Stimulated activated CD8-positive, alpha-beta memory T cell treated with anti-CD3 and anti-CD28 coated beads, Interleukin-2, amount 100 ng/mL, for 48 hours (primary cell): ENCODE data around the gene GBX2.

Experiments
- DNase-seq, 2 donors: peaks; one replicate each; pipeline ENCODE4 v3.0.0-alpha.2; 2020; ENCODE audit warnings: low read depth in 2 of 2

GBX2 gene

DNA sequence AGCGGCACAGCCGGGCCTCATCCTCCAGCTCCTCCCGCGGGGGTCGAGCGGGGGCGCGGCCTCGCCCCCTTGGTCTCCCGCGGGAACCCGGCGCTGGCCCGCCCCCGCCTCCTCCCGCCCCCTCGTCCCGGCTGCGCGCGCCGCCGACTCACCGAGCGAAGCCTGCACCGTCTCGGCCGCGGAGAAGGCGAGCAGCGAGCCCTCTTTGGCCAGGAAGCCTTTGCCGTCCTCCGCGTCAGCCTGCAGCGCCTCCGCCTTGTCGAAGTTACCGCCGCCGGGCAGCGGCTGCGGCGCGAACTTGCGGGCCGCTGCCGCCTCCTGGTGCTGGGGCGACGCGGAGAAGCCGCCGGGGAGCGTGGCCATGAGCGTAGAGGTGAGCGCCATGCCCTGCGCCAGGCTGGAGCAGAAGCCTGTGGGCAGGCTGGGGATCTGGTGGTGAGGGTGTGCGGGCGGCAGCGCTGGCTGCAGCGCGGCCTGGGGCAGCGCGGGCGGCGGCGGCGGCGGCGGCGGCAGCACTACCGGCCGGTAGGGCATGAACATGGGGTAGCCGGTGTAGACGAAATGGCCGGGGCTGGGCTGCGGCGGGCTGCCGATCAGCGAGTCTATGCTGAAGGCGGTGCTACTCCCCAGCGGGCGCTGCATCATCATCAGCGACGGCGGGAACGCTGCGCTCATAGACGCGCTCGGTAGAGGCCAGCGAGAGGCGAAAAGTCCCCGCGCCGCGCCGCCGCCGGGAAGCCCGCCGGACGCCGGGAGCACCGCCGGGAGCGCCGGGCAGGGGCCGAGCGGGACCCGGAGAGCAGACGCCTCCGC is 683 bp downstream of the GBX2 start:
- no peak for DNase-seq

DNA sequence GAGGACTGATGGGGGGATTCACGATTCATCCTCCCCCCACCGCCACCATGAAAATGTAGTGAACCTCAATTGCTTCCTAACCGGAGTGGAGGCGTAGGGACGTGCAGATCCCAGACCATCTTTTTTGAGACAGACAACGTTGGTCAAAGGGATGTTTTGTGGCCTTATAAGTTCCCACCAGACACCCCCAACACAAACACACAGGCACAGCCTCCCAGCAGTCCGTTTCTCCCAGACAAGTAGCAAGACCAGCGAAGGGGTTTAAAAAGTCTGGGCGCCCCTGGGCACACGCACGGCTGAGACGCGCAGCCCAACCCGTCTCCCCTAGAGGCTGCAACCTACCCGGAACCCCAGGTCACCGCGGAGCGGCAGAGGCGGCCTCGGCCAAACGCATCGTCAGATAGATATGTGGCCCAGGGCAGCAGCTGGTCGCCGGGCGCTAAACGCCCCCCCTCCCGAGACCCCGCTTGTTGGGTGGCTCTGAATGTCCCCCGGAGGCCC is 1.3 kb downstream of the GBX2 start:
- no peak for DNase-seq

DNA sequence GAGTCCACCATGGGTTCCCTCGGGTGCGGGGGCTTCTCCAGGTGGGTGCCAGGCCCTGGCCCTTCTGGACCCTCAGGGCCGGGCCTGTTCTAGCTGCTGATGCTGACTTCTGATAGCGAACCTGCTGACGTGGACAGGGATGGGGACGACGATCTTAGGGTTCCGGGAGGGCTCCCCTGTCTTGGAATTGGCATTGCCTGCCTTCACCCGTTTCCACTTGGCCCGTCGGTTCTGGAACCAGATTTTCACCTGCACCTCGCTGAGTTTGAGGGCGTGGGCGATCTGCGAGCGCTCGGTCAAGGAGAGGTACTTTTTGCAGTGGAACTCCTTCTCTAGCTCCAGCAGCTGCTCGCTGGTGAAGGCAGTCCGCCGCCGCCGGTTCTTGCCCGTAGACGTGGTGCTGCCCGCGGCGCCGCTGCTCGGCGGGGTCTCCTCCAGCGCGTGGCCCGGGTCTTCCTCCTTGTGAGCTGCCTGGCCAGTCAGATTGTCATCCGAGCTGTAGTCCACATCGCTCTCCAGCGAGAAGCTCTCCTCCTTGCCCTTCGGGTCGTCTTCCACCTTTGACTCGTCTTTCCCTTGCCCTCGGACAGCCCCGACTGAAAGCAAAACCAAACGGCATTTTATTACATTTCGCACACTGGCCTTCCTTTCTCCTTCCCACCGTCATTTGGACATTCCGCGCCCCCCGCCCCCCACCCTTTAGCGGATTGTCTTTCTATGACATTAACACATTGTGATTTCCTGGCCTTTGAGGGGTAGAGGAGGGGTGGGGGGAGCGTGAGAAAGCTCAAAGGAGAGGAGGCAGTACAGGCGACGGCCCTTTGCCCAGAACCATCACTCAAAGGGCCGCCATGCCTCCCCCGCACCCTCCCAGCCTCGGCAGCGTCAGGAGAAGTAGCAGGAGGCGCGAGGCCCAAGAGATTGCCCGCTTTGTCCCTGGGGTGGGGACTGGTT is 2.1 kb downstream of the GBX2 start:
- DNase-seq = no peak

DNA sequence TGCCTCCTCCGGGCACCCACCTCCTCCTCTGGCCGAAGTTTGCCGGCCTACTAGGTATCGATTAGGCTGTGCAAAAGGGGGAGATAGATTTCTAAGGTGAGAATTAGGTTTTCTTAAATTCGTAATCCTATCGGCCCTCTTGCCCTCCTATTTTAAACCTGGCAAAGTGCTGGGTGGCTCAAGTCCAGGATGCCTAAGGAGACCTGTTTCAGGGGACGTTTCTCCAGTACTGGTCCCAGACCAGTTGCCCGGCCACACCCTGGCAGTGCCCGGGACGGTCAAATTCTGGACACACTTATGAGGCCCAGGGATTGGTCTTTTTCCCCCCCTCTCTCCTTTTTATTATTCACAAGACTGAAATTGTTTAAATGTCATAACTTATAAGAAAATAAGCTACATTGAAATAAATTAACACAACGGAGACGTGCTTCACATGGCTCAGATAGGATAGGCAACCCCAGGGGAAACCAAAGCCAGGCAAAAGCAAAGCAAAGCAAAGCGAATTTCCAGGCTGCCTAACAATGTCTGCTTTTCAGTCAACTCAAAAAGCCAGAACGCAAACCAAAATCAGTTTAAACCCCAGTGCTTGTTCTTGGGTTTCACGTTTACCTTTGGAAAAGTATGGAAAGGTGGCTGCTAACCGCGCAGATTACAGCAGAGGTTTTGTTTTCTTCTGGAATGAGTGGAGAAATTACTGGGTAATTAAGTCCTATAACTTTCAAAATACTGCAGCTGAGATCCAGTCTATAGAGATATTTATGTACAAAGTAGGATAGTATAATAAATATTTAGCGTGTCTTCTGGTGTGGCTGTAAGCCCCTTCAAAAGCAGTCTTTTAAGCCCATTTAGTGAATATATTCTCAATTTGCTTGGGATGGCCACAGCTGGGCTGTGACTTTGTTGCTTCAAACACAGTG is 3.0 kb downstream of the GBX2 start:
- no peak for DNase-seq

DNA sequence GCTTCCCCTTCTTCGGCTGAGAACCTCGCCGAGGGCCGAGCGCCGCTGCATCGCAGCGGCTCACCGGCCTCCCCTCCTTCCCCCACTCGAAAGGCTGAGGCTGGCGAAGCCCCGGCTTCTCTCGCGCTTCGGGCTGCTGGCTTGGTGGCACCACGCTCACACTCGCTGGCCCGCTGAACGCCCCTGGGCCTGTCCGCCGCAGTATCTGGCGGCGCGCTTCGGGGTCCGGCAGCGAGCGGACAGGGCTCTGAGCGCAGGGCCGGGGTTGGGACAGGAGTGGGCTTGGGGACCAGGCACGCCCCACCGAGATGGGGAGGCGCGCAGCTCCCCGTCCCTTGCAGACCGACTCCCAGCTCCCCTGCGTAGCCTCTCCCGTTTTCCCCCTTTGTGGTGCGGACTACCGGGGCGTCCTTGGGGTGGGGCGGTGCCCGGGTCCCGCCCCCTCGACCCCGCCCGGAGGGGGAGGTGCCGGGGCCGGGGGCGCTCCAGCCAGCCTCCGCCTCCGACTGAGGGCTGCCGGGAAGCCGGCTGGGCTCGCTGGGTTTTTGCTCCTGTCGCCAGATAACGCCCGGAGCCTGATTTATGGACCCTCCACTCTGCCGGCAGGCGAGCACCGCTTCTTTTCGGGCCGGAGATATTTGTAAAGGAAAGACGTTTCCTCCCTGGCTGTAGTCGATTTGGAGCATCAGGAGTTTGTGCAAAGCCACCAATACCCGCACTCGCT is 3.8 kb downstream of the GBX2 start:
- DNase-seq = no peak

DNA sequence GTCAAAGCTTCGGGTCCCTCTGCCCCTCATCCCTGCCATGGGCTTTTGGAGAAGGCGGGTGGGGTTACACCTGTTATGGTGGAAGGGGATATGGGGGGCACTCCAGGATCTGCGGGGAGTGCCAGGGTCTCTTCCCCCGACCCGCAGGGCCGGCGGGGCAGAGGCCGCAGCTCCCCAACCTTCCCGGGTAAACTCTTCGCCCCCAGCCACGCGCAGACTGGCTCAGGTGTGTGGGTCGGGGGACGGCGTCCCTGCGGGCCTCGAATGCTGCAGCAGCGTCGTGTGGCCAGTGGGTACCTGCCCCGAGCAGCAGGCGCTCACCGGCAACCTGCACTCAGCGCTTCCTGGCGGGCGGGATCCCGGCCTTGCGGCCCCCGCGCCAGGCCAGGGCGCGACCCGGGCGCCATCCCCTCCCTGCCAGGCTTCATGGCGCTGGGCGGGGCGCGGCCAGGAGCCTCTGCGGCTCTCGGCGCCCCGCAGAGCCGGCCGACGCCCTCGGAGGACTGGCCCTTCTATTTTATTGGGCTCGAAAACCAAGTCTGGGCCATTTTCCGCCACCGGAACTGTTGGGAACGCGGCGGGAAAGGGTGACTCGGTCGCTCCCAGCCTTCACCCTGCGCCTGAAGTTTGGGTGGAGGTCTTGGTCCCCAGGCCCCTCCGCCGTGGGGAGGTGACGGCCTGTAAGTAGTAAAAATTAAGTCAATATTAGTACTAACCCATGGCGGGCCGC is 4.5 kb downstream of the GBX2 start:
- no peak for DNase-seq

DNA sequence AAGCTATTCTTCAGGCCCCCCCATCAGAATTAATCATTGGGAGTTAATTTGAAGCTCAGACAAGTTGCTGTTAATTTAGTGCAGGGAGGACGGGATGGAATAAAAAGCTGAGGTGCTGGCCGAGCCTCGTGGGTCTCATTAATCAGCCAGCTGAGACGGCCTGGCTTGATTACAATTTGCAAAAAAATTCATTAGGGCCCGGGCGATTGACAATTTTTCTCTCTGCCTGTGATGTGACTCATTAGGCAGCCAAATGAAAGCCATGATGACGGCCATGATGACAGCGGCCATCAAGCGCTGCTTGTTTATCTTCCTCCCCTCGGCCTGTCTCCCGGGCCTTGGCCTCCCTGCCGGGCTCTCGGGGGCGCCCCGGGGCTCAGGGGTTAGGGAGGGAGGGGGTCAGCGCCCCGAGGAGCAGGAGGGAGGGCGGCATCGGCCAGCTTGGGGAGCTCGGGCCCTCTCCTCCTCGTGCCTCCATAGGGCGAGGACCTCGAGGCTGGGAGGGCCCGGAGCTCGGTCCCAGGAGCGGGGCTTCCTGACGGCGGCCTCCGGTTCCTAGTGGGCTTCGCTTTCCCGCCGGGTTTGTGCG is 5.2 kb downstream of the GBX2 start:
- DNase-seq = no peak

DNA sequence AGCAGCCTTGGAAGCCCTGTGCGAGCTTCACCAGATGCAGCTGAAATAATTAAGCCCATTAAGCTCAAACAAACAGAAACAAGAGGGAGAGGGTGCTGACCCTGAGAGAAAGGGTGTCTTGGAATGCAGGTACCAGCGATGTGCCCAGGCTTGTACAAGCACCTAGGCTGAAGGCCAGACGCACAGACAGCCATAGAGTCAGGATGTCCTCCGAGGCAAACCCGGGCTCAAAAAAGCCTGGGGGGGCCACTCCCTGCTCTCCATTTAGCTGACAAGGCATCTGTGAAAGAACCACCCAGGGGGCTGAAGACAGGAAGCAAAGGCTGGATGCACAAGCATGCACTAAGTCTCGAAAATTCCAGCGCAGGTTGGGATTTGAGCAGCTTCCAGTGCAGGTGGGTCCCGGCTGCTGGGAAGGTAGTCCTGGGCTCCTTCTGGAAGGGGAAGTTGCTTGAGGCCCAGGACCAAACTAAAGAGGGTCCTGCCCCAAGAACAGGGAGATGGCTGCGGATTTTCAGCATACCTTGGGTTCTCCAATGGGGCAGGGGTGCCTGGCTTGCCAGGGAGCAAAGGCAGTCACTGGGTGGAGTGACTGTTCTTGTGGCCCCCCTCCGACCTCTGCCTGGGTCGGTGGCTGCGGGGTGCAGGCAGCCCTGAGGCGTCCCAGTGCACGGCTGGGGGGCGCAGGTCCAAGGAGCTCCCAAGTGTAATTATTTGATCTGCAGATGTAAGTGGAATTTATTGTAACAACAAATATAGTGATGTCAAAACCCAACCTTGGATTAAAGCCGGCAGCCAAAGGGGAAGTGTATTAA is 5.9 kb downstream of the GBX2 start:
- no peak for DNase-seq

DNA sequence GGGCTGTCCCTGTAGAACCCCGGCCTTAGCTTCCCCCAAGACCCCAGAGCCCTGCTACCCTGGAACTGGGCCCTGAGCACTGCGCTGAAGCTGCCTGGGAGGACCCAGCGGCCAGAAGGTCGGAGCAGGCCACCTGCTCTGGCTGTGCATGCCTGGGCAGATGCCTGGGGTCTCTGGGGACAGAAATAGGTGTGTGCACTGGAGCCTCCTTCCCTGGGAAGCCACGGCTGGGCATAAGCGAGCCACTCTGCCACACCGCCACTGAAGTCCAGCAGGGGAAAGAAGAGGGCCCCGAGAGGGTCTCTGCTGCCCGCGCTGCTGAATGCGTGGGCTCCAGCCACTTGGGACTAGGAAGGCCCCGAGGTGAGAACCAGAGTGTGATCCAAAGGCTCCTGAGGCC is 6.7 kb downstream of the GBX2 start:
- DNase-seq = no peak

DNA sequence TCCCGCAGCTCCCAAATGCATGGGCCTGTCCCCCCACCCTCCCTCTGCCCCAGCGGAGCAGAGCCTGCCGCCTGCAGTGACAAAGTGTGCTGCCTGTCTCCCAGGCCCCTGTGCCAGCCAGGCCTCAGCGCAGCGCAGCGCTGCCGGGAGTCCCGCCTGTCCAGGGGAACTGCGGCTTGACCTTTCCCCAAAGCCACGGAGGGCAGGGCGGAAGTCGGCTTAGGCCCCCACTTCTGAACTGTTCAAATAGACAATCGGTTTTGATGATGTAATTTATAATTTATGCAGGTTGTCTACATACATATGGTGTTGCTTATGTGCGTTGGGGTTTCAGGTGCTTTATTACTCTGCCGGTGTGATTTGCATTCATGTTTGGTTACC is 7.1 kb downstream of the GBX2 start:
- DNase-seq = no peak

DNA sequence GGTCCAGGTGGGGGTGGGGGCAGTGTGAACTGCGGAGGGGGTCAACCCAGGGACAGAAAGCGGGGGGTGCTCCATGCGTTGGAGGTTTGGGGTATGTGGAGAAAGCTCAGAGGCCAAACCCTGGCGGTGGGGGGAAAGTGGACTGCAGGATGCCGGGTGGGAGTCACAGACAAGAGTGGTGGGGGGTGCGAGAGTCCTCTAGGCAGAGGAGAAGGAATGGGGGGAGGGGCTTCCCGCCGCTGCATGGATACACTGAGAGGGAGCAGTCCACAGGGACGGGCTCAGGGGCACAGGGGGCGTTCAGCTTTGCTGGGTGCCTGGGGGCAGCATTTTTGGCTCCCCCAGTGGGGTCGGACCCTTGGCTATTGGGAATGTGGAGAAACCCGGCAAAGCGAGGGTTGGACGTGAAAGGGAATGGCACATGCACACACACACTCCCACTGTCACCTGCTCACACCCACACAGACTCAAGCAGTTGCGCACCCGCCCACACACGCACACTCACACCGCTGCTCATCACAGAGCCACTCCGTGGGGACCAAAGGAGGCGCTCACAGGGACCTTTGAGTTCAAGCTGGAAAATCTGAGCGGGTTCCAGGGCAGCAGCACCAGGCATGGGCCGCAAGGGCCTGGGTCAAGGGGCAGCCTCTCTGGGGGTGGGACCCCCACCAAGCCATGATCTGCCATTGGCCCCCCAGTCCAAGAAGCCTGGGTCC is 7.7 kb downstream of the GBX2 start:
- DNase-seq = no peak

DNA sequence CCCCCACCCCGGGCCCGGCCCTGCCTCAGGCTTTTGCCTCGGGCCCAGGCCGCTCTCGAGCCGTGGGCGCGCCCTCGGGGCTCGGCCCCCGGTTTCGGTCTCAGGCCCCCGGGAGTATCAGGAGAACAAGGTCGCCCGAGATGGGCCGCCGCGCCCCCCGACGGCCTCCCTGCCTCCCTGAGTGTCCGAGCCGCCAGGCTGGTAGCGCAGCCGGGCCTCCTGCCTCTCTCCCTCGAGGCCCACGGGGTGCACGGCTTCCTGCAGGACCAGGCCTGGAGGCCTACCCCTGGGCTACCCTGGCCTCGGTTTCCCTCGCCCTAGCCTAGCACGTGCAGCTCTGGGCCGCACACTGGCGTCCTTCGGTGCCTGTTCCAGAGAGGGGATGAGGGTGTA is 8.4 kb downstream of the GBX2 start:
- DNase-seq = no peak

DNA sequence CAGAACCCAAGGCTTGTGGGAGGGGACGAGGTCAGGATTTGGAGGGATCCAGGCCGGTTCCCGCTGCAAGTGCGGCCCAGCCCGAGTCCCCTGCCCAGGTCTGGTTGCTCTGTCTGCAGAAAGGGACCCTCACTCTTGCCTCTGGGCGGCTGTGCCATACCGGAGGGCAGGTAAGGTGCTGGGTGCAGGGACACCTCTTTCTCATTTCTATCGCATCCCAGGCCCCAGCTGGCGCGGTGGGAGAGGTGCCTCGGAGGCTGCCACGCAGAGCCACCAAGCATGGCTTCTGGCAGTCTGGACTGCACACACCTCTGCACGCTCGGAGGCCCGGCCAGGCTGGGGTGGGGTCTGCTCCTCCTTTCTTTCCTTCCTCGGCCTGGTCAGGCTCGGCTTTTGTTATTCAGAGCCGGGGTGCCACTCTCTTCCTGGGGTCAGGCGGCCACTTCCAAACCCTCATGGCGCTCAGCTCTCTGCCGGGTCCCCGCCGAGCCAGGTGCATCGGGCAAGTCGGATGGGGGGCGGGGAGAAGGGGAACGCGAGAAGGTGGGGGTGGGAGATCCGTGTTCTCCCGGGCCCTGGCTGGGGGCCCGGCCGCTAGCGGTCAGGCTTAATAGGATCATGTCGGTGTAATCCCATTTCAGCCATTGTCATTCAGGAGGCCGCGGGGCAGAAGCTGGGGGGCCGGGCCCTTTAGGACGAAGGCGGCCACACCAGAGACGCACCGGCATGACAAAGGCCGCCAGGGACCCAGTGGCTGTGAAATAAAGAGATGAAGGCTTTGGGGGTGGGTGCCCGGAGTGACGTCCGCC is 9.0 kb downstream of the GBX2 start:
- DNase-seq = no peak

DNA sequence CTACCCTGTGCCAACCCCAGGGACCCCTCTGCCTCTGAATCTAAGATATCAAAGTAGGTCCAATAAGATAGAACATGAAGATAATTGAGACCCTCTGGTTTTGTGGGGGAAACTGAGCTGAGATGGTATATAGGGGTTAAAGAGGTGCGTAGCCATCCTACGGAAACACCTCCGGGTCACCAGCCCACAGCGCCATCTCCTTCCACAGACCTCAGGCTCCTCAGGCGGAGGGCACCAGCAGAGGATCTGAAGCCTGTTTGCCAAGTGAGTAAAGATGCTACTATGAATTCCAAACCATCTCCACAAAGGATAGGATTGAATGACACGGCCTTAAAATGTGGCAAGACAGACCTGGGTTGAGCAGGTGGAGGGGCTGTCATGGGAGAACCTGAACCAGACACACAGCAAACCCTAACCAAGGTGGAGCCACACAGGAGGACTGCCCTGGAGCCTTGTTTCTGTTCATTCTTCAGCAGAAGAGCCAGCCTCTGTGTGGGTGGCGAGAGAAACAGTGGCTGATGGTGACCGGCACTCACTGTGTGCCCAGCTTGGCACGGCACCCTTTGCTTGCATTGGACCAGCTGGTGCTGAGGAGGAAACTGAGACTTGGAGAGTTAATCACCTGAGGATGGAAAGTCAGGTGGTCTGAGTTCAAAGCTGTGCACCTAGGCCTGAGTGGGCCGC is 10.2 kb downstream of the GBX2 start:
- DNase-seq = no peak

DNA sequence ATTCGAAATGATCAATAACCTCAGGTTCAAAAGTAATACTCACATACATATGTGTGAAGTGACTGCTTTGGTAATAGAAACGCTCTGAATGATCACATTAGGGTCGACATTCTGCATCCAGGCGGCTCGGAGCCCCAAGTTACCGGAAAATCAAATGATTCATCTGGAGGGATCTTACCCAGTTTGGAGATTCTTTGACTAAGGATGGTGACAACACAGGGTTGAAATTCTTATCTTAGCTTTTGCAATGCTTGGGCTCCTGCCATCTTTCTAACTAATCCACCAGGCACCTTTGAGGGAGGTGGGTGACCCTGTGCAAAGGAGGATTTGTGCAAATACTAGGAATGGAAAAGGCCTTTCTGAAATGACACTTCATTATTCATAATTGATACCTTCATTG is 10.8 kb downstream of the GBX2 start:
- DNase-seq = no peak

DNA sequence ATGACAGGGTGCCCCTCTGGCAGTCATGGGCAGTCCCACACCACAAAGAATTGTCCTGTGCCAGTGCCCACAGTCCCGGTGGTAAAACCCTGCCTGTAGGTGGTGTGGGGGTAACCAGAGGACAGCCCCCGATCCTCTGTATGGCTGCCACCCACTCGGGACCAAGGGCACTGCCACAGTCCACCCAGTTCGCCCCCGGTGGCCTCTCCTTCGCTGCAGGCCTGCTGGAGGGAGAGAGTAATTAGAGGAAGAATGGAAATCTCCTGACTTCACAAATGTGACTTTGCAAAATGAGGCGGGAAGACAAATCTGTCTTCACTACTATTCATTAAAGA is 11.4 kb downstream of the GBX2 start:
- no peak for DNase-seq
